Astrocyte of the spinal cord (primary cell): ENCODE data around the gene CXCR3.

ENCODE experiments used
- DNase-seq: peaks from one replicate; pipeline ENCODE4 v3.0.0; 2011; ENCODE audit warnings: low read depth, low spot score
- H3K4me3 ChIP-seq: 2 replicates; pipeline ENCODE4 v1.5.1; 2011; ENCODE audit warnings: low read depth, mild to moderate bottlenecking, low read length, moderate library complexity
- CTCF ChIP-seq: IDR thresholded peaks from 2 replicates; pipeline ENCODE4 v1.5.1; 2012; ENCODE audit warnings: low read depth, mild to moderate bottlenecking, low read length, inconsistent platforms
- in situ Hi-C: cut with HindIII; loops from 2 replicates; pipeline ENCODE4 v1.10.0; 2017; ENCODE audit warnings: low sequenced_read_pairs

The CXCR3 gene

GRCh38 chrX:71619193-71619592, 882 bp upstream of the CXCR3 start:
- H3K4me3 ChIP-seq: no peak overlapping the region
- no peak for TF ChIP-seq CTCF
- in situ Hi-C loops: no loop called here
- no peak for DNase-seq

- H3K4me3 ChIP-seq: no peak overlapping the region
- in situ Hi-C loops: no loop called here
- no peak for DNase-seq
- no peak for TF ChIP-seq CTCF
Observed at GRCh38 chrX:71618787-71619186, 476 bp upstream of the CXCR3 start.

- no peak for TF ChIP-seq CTCF
- in situ Hi-C loops: no loop called here
- H3K4me3 ChIP-seq: no peak overlapping the region
- no peak for DNase-seq
Observed at GRCh38 chrX:71617742-71618141, 569 bp downstream of the CXCR3 start.

GRCh38 chrX:71616672-71617529, 1.4 kb downstream of the CXCR3 start:
- DNase-seq: no peak
- no peak for TF ChIP-seq CTCF
- no peak overlapping the region for H3K4me3 ChIP-seq
- in situ Hi-C loops: no loop called here

GRCh38 chrX:71615954-71616353, 2.4 kb downstream of the CXCR3 start:
- H3K4me3 ChIP-seq: no peak overlapping the region
- no peak for DNase-seq
- no peak for TF ChIP-seq CTCF
- in situ Hi-C loops: no loop called here

GRCh38 chrX:71615056-71615455, 3.3 kb downstream of the CXCR3 start:
- in situ Hi-C loops: no loop called here
- no peak overlapping the region for H3K4me3 ChIP-seq
- TF ChIP-seq CTCF: no peak
- no peak for DNase-seq
